Fibroblast of the aortic adventitia (primary cell): ENCODE data around the gene ZIC4. TPM values are rescaled to one million over a fixed set of nuclear protein-coding genes. Genes with fewer than 3 reads are reported as not detected.

Experiments
- DNase-seq: peaks from one replicate; pipeline ENCODE4 v3.0.0-alpha.2; 2010; ENCODE audit warnings: low read depth
- H3K4me3 ChIP-seq: 2 replicates; pipeline ENCODE4 v1.5.1; 2011; ENCODE audit warnings: low read depth, mild to moderate bottlenecking, control low read depth, low read length, moderate library complexity
- CTCF ChIP-seq: IDR thresholded peaks from 2 replicates; pipeline ENCODE4 v1.5.1; 2011; ENCODE audit warnings: mild to moderate bottlenecking, low read length, control low read depth, inconsistent platforms; ENCODE audit not compliant: insufficient read depth
- total RNA-seq: library from RNA; depleted of rRNA; stranded (reverse); fragments of >200 nt; gene quantifications from 2 replicates; pipeline ENCODE4 v1.2.3, GENCODE V29; 2012; ENCODE audit warnings: low replicate concordance

The ZIC4 gene
- not detected in 2 replicates for total RNA-seq

GRCh38 chr3:147406028-147406931 is at the start of gene ZIC4:
Gene ZIC4 (minus strand): TSS chr3:147406543. CDS start chr3:147402797, 3,746 bp downstream.
- no peak for TF ChIP-seq CTCF
- DNase-seq, result no peak
- no peak within 1 kb of the TSS for H3K4me3 ChIP-seq

- no peak for DNase-seq
- no peak for TF ChIP-seq CTCF
- H3K4me3 ChIP-seq, result no peak overlapping the region
Measured at GRCh38 chr3:147449669-147450068, 43.3 kb upstream of the ZIC4 start.

- no peak for TF ChIP-seq CTCF
- H3K4me3 ChIP-seq, result no peak overlapping the region
- DNase-seq, result no peak
Measured at GRCh38 chr3:147447224-147447623, 40.9 kb upstream of the ZIC4 start.

- no peak for TF ChIP-seq CTCF
- peak; percentile 36 for DNase-seq
- no peak overlapping the region for H3K4me3 ChIP-seq
Measured at GRCh38 chr3:147431751-147432150, 25.4 kb upstream of the ZIC4 start.

GRCh38 chr3:147428754-147429153 is 22.4 kb upstream of the ZIC4 start:
- DNase-seq, result no peak
- H3K4me3 ChIP-seq, result no peak overlapping the region
- TF ChIP-seq CTCF, result no peak

- no peak for TF ChIP-seq CTCF
- no peak for DNase-seq
- no peak overlapping the region for H3K4me3 ChIP-seq
Measured at GRCh38 chr3:147428326-147428725, 22.0 kb upstream of the ZIC4 start.
